ENCODE data around the gene MPPE1. TPM values are rescaled to one million over a fixed set of nuclear protein-coding genes. Genes with fewer than 3 reads are reported as not detected.
"Not testable (repeated sequence)": the region's sequence is repeated elsewhere in the genome, so short reads cannot be mapped to it uniquely, and the experiment has no call there.

MPPE1 gene
- total RNA-seq, 4 donors from 2014 or later, result 24.7 to 83.4 (median 55.8) TPM

GRCh38 chr18:11860594-11861450 is 47.3 kb downstream of the MPPE1 start:
- Histone ChIP-seq H3K27me3 (no peaks in the 10 kb centered on the region), H3K9me3 (no peaks in the 10 kb centered on the region), H3K27ac (no peak overlapping the region), H3K4me1 (peaks cover 7 to 35% (median 24%) of the 10 kb centered on the region in 4 donors), H3K4me3 (no peak overlapping the region), H3K36me3 (no peaks in the 10 kb centered on the region)
- no peak for DNase-seq
- TF ChIP-seq EP300 (IDR thresholded peaks at IDR 0.05; ENCODE audit: low read depth) (no peak), POLR2AphosphoS5 (IDR thresholded peaks at IDR 0.05) (no peak), POLR2A (IDR thresholded peaks at IDR 0.05) (no peak), CTCF (IDR thresholded peaks at IDR 0.05) (no peak)
- in situ Hi-C loops (cut with MboI; ENCODE audit: low pct_ligation_motif_present in 1 of 4, low pct_unique_long_range_greater_than_20kb in 1 of 4, low sequenced_read_pairs in 3 of 4), result no loop called here
- 86 to 95% methylated on average over 4 to 17 of the region's 17 CpGs for WGBS, 2 donors (ENCODE audit: low coverage in 1 of 2)
- intact Hi-C loops (cut with DNase I; ENCODE audit: low total_unique reads), result no loop called here

GRCh38 chr18:11859903-11860407 is 48.2 kb downstream of the MPPE1 start:
- intact Hi-C loops (cut with DNase I; ENCODE audit: low total_unique reads) (loop anchor here (5.0 kb wide), 1 partner anchor 47 kb away; the partner anchor contains the start of gene MPPE1), in situ Hi-C loops (cut with MboI; ENCODE audit: low pct_ligation_motif_present in 1 of 4, low pct_unique_long_range_greater_than_20kb in 1 of 4, low sequenced_read_pairs in 3 of 4) (no loop called here)
- 42 to 51% methylated on average over 4 of the region's 4 CpGs for WGBS, 2 donors (ENCODE audit: low coverage in 1 of 2)
- H3K4me3 ChIP-seq, result no peak overlapping the region
- H3K36me3 ChIP-seq, result no peaks in the 10 kb centered on the region
- TF ChIP-seq EP300 (IDR thresholded peaks at IDR 0.05; ENCODE audit: low read depth) (no peak), CTCF (IDR thresholded peaks at IDR 0.05) (peak in 2 of 5 experiments; percentile 19 to 33)
- H3K4me1 ChIP-seq, result peaks cover 7 to 42% (median 28%) of the 10 kb centered on the region in 4 donors
- no peaks in the 10 kb centered on the region for H3K9me3 ChIP-seq
- no peak overlapping the region for H3K27ac ChIP-seq
- peak; percentile 38 for DNase-seq
- H3K27me3 ChIP-seq, result no peaks in the 10 kb centered on the region

GRCh38 chr18:11859282-11859830 is 48.8 kb downstream of the MPPE1 start:
- Histone ChIP-seq H3K27ac (no peak overlapping the region), H3K4me3 (no peak overlapping the region), H3K36me3 (no peaks in the 10 kb centered on the region), H3K9me3 (no peaks in the 10 kb centered on the region), H3K27me3 (no peaks in the 10 kb centered on the region), H3K4me1 (peaks cover 7 to 48% (median 28%) of the 10 kb centered on the region in 4 donors)
- no peak for DNase-seq
- 94 to 97% methylated on average over 5 to 7 of the region's 7 CpGs for WGBS, 2 donors (ENCODE audit: low coverage in 1 of 2)
- in situ Hi-C loops (cut with MboI; ENCODE audit: low pct_ligation_motif_present in 1 of 4, low pct_unique_long_range_greater_than_20kb in 1 of 4, low sequenced_read_pairs in 3 of 4) (no loop called here), intact Hi-C loops (cut with DNase I; ENCODE audit: low total_unique reads) (loop anchor here (5.0 kb wide), 1 partner anchor 48 kb away; the partner anchor contains the start of gene MPPE1)
- TF ChIP-seq POLR2A (IDR thresholded peaks at IDR 0.05) (no peak), CTCF (IDR thresholded peaks at IDR 0.05) (no peak), POLR2AphosphoS5 (IDR thresholded peaks at IDR 0.05) (no peak), EP300 (IDR thresholded peaks at IDR 0.05; ENCODE audit: low read depth) (no peak)

- peak; percentile 83 for DNase-seq
- intact Hi-C loops (cut with DNase I; ENCODE audit: low total_unique reads) (loop anchor here (5.0 kb wide), 1 partner anchor 50 kb away; the partner anchor contains the start of gene MPPE1), in situ Hi-C loops (cut with MboI; ENCODE audit: low pct_ligation_motif_present in 1 of 4, low pct_unique_long_range_greater_than_20kb in 1 of 4, low sequenced_read_pairs in 3 of 4) (no loop called here)
- H3K9me3 ChIP-seq, result no peaks in the 10 kb centered on the region
- no peaks in the 10 kb centered on the region for H3K36me3 ChIP-seq
- peak overlapping the region; percentile 80 to 98 (median 84) for H3K27ac ChIP-seq
- H3K4me1 ChIP-seq, result peaks cover 19 to 68% (median 43%) of the 10 kb centered on the region in 4 donors
- WGBS, 2 donors (ENCODE audit: low coverage in 1 of 2), result 17 to 25% methylated on average over 9 to 11 of the region's 11 CpGs
- no peaks in the 10 kb centered on the region for H3K27me3 ChIP-seq
- TF ChIP-seq POLR2AphosphoS5 (IDR thresholded peaks at IDR 0.05) (peak; percentile 45 to 83 (median 80)), POLR2A (IDR thresholded peaks at IDR 0.05) (peak; percentile 29), EP300 (IDR thresholded peaks at IDR 0.05; ENCODE audit: low read depth) (peak; percentile 97), CTCF (IDR thresholded peaks at IDR 0.05) (no peak)
- H3K4me3 ChIP-seq, result peak overlapping the region in 1 of 4 donors; percentile 6
Measured at GRCh38 chr18:11857177-11857887, 50.8 kb downstream of the MPPE1 start.

GRCh38 chr18:11854554-11854953 is 53.6 kb downstream of the MPPE1 start:
- H3K27me3 ChIP-seq; intact Hi-C loops (cut with DNase I; ENCODE audit: low total_unique reads); in situ Hi-C loops (cut with MboI; ENCODE audit: low pct_ligation_motif_present in 1 of 4, low pct_unique_long_range_greater_than_20kb in 1 of 4, low sequenced_read_pairs in 3 of 4); H3K9me3 ChIP-seq; H3K36me3 ChIP-seq; H3K4me3 ChIP-seq: not testable (repeated sequence)
- peak overlapping the region in 3 of 4 donors; percentile 83 to 98 (median 84) for H3K27ac ChIP-seq
- 77% methylated on average over 6 of the region's 6 CpGs; no CpG with 5 or more reads in 1 of the 2 donors for WGBS, 2 donors (ENCODE audit: low coverage in 1 of 2)
- peak; percentile 28 for DNase-seq
- peaks cover 22 to 72% (median 47%) of the 10 kb centered on the region in 4 donors for H3K4me1 ChIP-seq
